Peyer's patch (tissue), 4 donors: ENCODE measurements around the gene CS. TPM values are rescaled to one million over a fixed set of nuclear protein-coding genes. Genes with fewer than 3 reads are reported as not detected.

Source experiments
- DNase-seq, 3 donors: peaks; one replicate each; pipeline ENCODE4 v3.0.0-alpha.2; 2017 to 2019
- H3K27ac ChIP-seq, 4 donors: fragments of 200-600 bp; sonication (generic); one replicate each; pipeline ENCODE4 v1.5.1; 2016 to 2019
- H3K27me3 ChIP-seq, 2 donors: fragments of 200-600 bp; sonication (generic); one replicate each; pipeline ENCODE4 v1.5.1; 2019
- H3K36me3 ChIP-seq, 3 donors: fragments of 200-600 bp; sonication (generic); one replicate each; pipeline ENCODE4 v1.5.1; 2016 to 2019
- H3K4me1 ChIP-seq, 4 donors: fragments of 200-600 bp; sonication (generic); one replicate each; pipeline ENCODE4 v1.5.1; 2016 to 2019
- H3K4me3 ChIP-seq, 4 donors: fragments of 200-600 bp; sonication (generic); 1 replicate in 3 of 4; 2 replicates in 1 of 4; pipeline ENCODE4 v1.5.1; 2016 to 2019; ENCODE audit warnings: mild to moderate bottlenecking in 1 of 4
- H3K9me3 ChIP-seq, 4 donors: fragments of 200-600 bp; sonication (generic); one replicate each; pipeline ENCODE4 v1.5.1; 2016 to 2019; ENCODE audit warnings: mild to moderate bottlenecking in 1 of 4
- CTCF ChIP-seq, 6 experiments: fragments of 450-650 bp in 4 of 6; fragments of 200-600 bp in 2 of 6; sonication (generic) in 1 of 6; IDR thresholded peaks; one replicate each; pipeline ENCODE4 v1.5.1; 2017 to 2019; ENCODE audit warnings: antibody characterized with exemption in 6 of 6, mild to moderate bottlenecking in 3 of 6, moderate library complexity in 1 of 6
- POLR2A ChIP-seq, 2 donors: fragments of 450-650 bp; IDR thresholded peaks; one replicate each; pipeline ENCODE4 v1.5.1; 2017; ENCODE audit warnings: antibody characterized with exemption in 2 of 2, mild to moderate bottlenecking in 2 of 2, moderate library complexity in 2 of 2
- total RNA-seq, 4 donors: library from RNA; depleted of rRNA; stranded (reverse); fragments of >200 nt; gene quantifications; one replicate each; pipeline ENCODE4 v1.1.0, GENCODE V29; 2016

Gene CS
- total RNA-seq, 4 donors from 2014 or later: 184 to 228 (median 203) TPM

- peaks cover 0 to 38% (median 0%) of the 10 kb centered on the region in 3 donors for H3K36me3 ChIP-seq
These were observed 43.1 kb downstream of the CS start for GRCh38 chr12:56257071-56257470.

GRCh38 chr12:56256326-56256960 is 43.7 kb downstream of the CS start:
- Histone ChIP-seq H3K36me3 (peaks cover 0 to 44% (median 0%) of the 10 kb centered on the region in 3 donors), H3K4me1 (peaks cover 0 to 22% (median 3%) of the 10 kb centered on the region in 4 donors), H3K27ac (no peak overlapping the region), H3K27me3 (no peaks in the 10 kb centered on the region), H3K9me3 (no peaks in the 10 kb centered on the region), H3K4me3 (no peak overlapping the region)
- TF ChIP-seq POLR2A (IDR thresholded peaks at IDR 0.05) (no peak), CTCF (IDR thresholded peaks at IDR 0.05) (no peak)
- DNase-seq: no peak

More at GRCh38 chr12:56257071-56257470, 43.1 kb downstream of the CS start:
- no peaks in the 10 kb centered on the region for H3K27me3 ChIP-seq
- TF ChIP-seq POLR2A (IDR thresholded peaks at IDR 0.05) (no peak), CTCF (IDR thresholded peaks at IDR 0.05) (no peak)
- DNase-seq: no peak
- peak overlapping the region in 1 of 4 donors; percentile 92 for H3K27ac ChIP-seq
- H3K9me3 ChIP-seq: no peaks in the 10 kb centered on the region
- H3K4me1 ChIP-seq: peaks cover 0 to 22% (median 3%) of the 10 kb centered on the region in 4 donors
- peak overlapping the region; percentile 72 to 98 (median 86) for H3K4me3 ChIP-seq

- no peak for DNase-seq
- Histone ChIP-seq H3K27me3 (no peaks in the 10 kb centered on the region), H3K4me1 (peaks cover 0 to 22% (median 3%) of the 10 kb centered on the region in 4 donors), H3K27ac (no peak overlapping the region), H3K4me3 (no peak overlapping the region), H3K36me3 (peaks cover 0 to 52% (median 0%) of the 10 kb centered on the region in 3 donors), H3K9me3 (no peaks in the 10 kb centered on the region)
- TF ChIP-seq POLR2A (IDR thresholded peaks at IDR 0.05): no peak
- no peak for TF ChIP-seq CTCF (IDR thresholded peaks at IDR 0.05)
These were observed 44.5 kb downstream of the CS start for GRCh38 chr12:56255671-56256070.

GRCh38 chr12:56253091-56253490 is 47.0 kb downstream of the CS start:
- TF ChIP-seq POLR2A (IDR thresholded peaks at IDR 0.05) (no peak), CTCF (IDR thresholded peaks at IDR 0.05) (no peak)
- peaks cover 0 to 15% (median 3%) of the 10 kb centered on the region in 4 donors for H3K4me1 ChIP-seq
- no peak overlapping the region for H3K27ac ChIP-seq
- DNase-seq: no peak
- H3K27me3 ChIP-seq: no peaks in the 10 kb centered on the region
- peaks cover 0 to 78% (median 0%) of the 10 kb centered on the region in 3 donors for H3K36me3 ChIP-seq
- no peak overlapping the region for H3K4me3 ChIP-seq
- H3K9me3 ChIP-seq: no peaks in the 10 kb centered on the region

GRCh38 chr12:56252649-56253048 is 47.5 kb downstream of the CS start:
- no peaks in the 10 kb centered on the region for H3K27me3 ChIP-seq
- H3K4me3 ChIP-seq: no peak overlapping the region
- peaks cover 0 to 15% (median 3%) of the 10 kb centered on the region in 4 donors for H3K4me1 ChIP-seq
- no peaks in the 10 kb centered on the region for H3K9me3 ChIP-seq
- no peak for DNase-seq
- TF ChIP-seq POLR2A (IDR thresholded peaks at IDR 0.05) (no peak), CTCF (IDR thresholded peaks at IDR 0.05) (no peak)
- no peak overlapping the region for H3K27ac ChIP-seq
- H3K36me3 ChIP-seq: peaks cover 0 to 82% (median 0%) of the 10 kb centered on the region in 3 donors
